IMR-90 (cell line): ENCODE results near the gene TAPBP. TPM values are rescaled to one million over a fixed set of nuclear protein-coding genes. Genes with fewer than 3 reads are reported as not detected.

Experiments used
- ATAC-seq: fragments of 200-7000 bp; cut with Tn5 transposase; 2 replicates; pipeline ENCODE4 v1.9.1; 2020; ENCODE audit warnings: low read depth, mild to moderate bottlenecking, moderate library complexity
- BruUV-seq: library from RNA; stranded (reverse); fragments of 400-500 nt; replicated peaks from 2 replicates; lab custom pipeline; 2021; lab: Mats Ljungman, UMichigan
- CTCF ChIA-PET: fragments of 300-600 bp; formaldehyde crosslinking; extraction: SDS; loops from one replicate; lab custom pipeline; 2021; ENCODE audit warnings: antibody characterized with exemption; lab: Yijun Ruan, JAX
- POLR2A ChIA-PET: fragments of 300-600 bp; sonication (Branson Sonifier 250); formaldehyde crosslinking; loops from one replicate; lab custom pipeline; 2022; ENCODE audit warnings: antibody characterized with exemption; ENCODE audit not compliant: unreplicated experiment; lab: Charles Lee
- DNase-seq: peaks from one replicate; pipeline ENCODE4 v3.0.0; 2013
- H2AFZ ChIP-seq: replicated peaks from 2 replicates; pipeline ENCODE3; 2013; ENCODE audit warnings: low read length, mild to moderate bottlenecking; ENCODE audit not compliant: poor library complexity
- H2AK5ac ChIP-seq: 2 replicates; pipeline ENCODE4 v1.6.1; 2013; ENCODE audit warnings: low read depth, low read length, inconsistent platforms
- H2AK9ac ChIP-seq: replicated peaks from 2 replicates; pipeline ENCODE3; 2013; ENCODE audit warnings: mild to moderate bottlenecking, low read depth, low read length, moderate library complexity; ENCODE audit not compliant: poor library complexity
- H2BK120ac ChIP-seq: 2 replicates; pipeline ENCODE4 v1.6.1; 2013; ENCODE audit warnings: low read depth, low read length, inconsistent platforms
- H2BK15ac ChIP-seq: 3 replicates; pipeline ENCODE4 v1.6.1; 2013; ENCODE audit warnings: low read depth, low read length, inconsistent platforms
- H2BK20ac ChIP-seq: 2 replicates; pipeline ENCODE4 v1.6.1; 2013; ENCODE audit warnings: low read depth, mild to moderate bottlenecking, inconsistent platforms, low read length, moderate library complexity
- H2BK5ac ChIP-seq: 2 replicates; pipeline ENCODE4 v1.6.1; 2013; ENCODE audit warnings: mild to moderate bottlenecking, low read depth, low read length, inconsistent platforms; ENCODE audit not compliant: poor library complexity, severe bottlenecking
- H3K14ac ChIP-seq: replicated peaks from 2 replicates; pipeline ENCODE4 v1.6.1; 2013; ENCODE audit warnings: low read depth, low read length, inconsistent platforms
- H3K18ac ChIP-seq: 2 replicates; pipeline ENCODE4 v1.6.1; 2013; ENCODE audit warnings: low read depth, low read length, control low read depth
- H3K23ac ChIP-seq: 2 replicates; pipeline ENCODE4 v1.6.1; 2013; ENCODE audit warnings: low read depth, low read length, inconsistent platforms
- H3K27ac ChIP-seq: 2 replicates; pipeline ENCODE4 v1.5.1; 2013; ENCODE audit warnings: mild to moderate bottlenecking, control low read depth, low read length; ENCODE audit not compliant: insufficient read depth
- H3K27me3 ChIP-seq: 2 replicates; pipeline ENCODE4 v1.6.1; 2013; ENCODE audit warnings: low read length; ENCODE audit not compliant: control insufficient read depth, insufficient read depth
- H3K36me3 ChIP-seq: 2 replicates; pipeline ENCODE4 v1.6.1; 2013; ENCODE audit warnings: low read length, mixed read lengths; ENCODE audit not compliant: control insufficient read depth, insufficient read depth
- H3K4ac ChIP-seq: 2 replicates; pipeline ENCODE4 v1.6.1; 2013; ENCODE audit warnings: low read depth, low read length, inconsistent platforms
- H3K4me1 ChIP-seq: 2 replicates; pipeline ENCODE4 v1.6.1; 2013; ENCODE audit warnings: low read length, mixed read lengths; ENCODE audit not compliant: control insufficient read depth, insufficient read depth
- H3K4me2 ChIP-seq: 2 replicates; pipeline ENCODE4 v1.6.1; 2013; ENCODE audit warnings: low read depth, mild to moderate bottlenecking, control low read depth, low read length, moderate library complexity
- H3K4me3 ChIP-seq: 2 replicates; pipeline ENCODE4 v1.5.1; 2013; ENCODE audit warnings: low read depth, mild to moderate bottlenecking, control low read depth, low read length, moderate library complexity; ENCODE audit not compliant: insufficient read depth
- H3K56ac ChIP-seq: 2 replicates; pipeline ENCODE4 v1.6.1; 2013; ENCODE audit warnings: low read length, inconsistent platforms; ENCODE audit not compliant: insufficient read depth; ENCODE audit errors: extremely low read depth
- H3K79me1 ChIP-seq, 2 experiments: 2 replicates each; pipeline ENCODE4 v1.6.1; 2013; ENCODE audit warnings: low read length in 2 of 2, inconsistent platforms in 1 of 2, low read depth in 1 of 2
- H3K9ac ChIP-seq: 2 replicates; pipeline ENCODE4 v1.6.1; 2013; ENCODE audit warnings: low read depth, low read length, control low read depth
- H3K9me1 ChIP-seq: 2 replicates; pipeline ENCODE4 v1.6.1; 2013; ENCODE audit warnings: low read length, inconsistent platforms; ENCODE audit not compliant: insufficient read depth
- H3K9me3 ChIP-seq: 2 replicates; pipeline ENCODE4 v1.6.1; 2013; ENCODE audit warnings: low read length; ENCODE audit not compliant: control insufficient read depth, insufficient read depth
- H4K20me1 ChIP-seq: 2 replicates; pipeline ENCODE4 v1.6.1; 2013; ENCODE audit warnings: low read length, inconsistent platforms; ENCODE audit not compliant: insufficient read depth
- H4K5ac ChIP-seq: 2 replicates; pipeline ENCODE4 v1.6.1; 2013; ENCODE audit warnings: mild to moderate bottlenecking, low read depth, low read length, control low read depth
- H4K8ac ChIP-seq, 2 experiments: 2 replicates each; pipeline ENCODE4 v1.6.1; 2013; ENCODE audit warnings: low read depth in 2 of 2, low read length in 2 of 2, control low read depth in 1 of 2, inconsistent platforms in 1 of 2
- H4K91ac ChIP-seq: 2 replicates; pipeline ENCODE4 v1.6.1; 2013; ENCODE audit warnings: low read depth, low read length, inconsistent platforms; ENCODE audit not compliant: insufficient read depth
- CTCF ChIP-seq: conservative IDR thresholded peaks from 2 replicates; pipeline ENCODE4 v1.5.1; 2012; ENCODE audit warnings: mild to moderate bottlenecking, low read depth, low read length, improper control_type of control experiment
- FOS ChIP-seq: fragments of 150-350 bp; IDR thresholded peaks from 2 replicates; pipeline ENCODE4 v1.6.1; 2016; ENCODE audit warnings: low read depth, low read length
- MAZ ChIP-seq: IDR thresholded peaks from 2 replicates; pipeline ENCODE4 v1.6.1; 2012; ENCODE audit warnings: low read depth, mild to moderate bottlenecking, low read length, improper control_type of control experiment, moderate library complexity, borderline replicate concordance
- MXI1 ChIP-seq: IDR thresholded peaks from 2 replicates; pipeline ENCODE4 v1.6.1; 2012; ENCODE audit warnings: low read depth, mild to moderate bottlenecking, low read length, moderate library complexity, borderline replicate concordance
- NFE2L2 ChIP-seq: fragments of 150-350 bp; IDR thresholded peaks from 2 replicates; pipeline ENCODE4 v1.6.1; 2016; ENCODE audit warnings: low read depth, mild to moderate bottlenecking, low read length
- RCOR1 ChIP-seq: IDR thresholded peaks from 2 replicates; pipeline ENCODE4 v1.6.1; 2012; ENCODE audit warnings: mild to moderate bottlenecking, low read length, improper control_type of control experiment; ENCODE audit not compliant: insufficient replicate concordance
- SMC3 ChIP-seq: fragments of 150-350 bp; IDR thresholded peaks from 2 replicates; pipeline ENCODE4 v1.6.1; 2016; ENCODE audit warnings: low read depth, mild to moderate bottlenecking, antibody characterized with exemption, low read length, moderate library complexity
- USF2 ChIP-seq: fragments of 150-350 bp; IDR thresholded peaks from 2 replicates; pipeline ENCODE4 v1.6.1; 2017; ENCODE audit warnings: mild to moderate bottlenecking, antibody characterized with exemption, low read length, low read depth
- WGBS, 2 experiments: methylation state at CpG; one replicate each; pipeline versions ENCODE4 v1.1.5 to v1.1.7; 2013; ENCODE audit warnings: missing lambda C conversion rate in 2 of 2; ENCODE audit not compliant: insufficient read length in 1 of 2; ENCODE audit errors: extremely low coverage in 2 of 2; 5-methylcytosine and 5-hydroxymethylcytosine counted together
- dilution Hi-C: fragments of 300-500 bp; cut with HindIII; formaldehyde crosslinking; loops from one replicate; pipeline ENCODE4 v1.14.3; 2018; ENCODE audit warnings: low sequenced_read_pairs; ENCODE audit not compliant: unreplicated experiment
- in situ Hi-C: fragments of 300-500 bp; cut with MboI; formaldehyde crosslinking; loops from 3 replicates; pipeline ENCODE4 v1.14.3; 2019; ENCODE audit warnings: low sequenced_read_pairs, inconsistent platforms, mixed read lengths
- intact Hi-C: fragments of 100-400 bp; cut with micrococcal nuclease; formaldehyde crosslinking; loops from 2 replicates; pipeline ENCODE4 v1.10.0; 2022
- polyA plus RNA-seq, 3 experiments: library from polyadenylated mRNA; depleted of rRNA; stranded (reverse); fragments of >200 nt; gene quantifications; 2 replicates each; pipeline ENCODE4 v1.2.3, GENCODE V29; 2012; ENCODE audit warnings: low replicate concordance in 1 of 3
- total RNA-seq: library from RNA; depleted of rRNA; stranded (reverse); fragments of >200 nt; gene quantifications from 2 replicates; pipeline ENCODE4 v1.2.3, GENCODE V29; 2012

The TAPBP gene
- total and polyA plus RNA-seq, 2 of the 4 experiments (the other 2 are of a cell fraction): 13.1 to 63.3 TPM

- H3K27me3 ChIP-seq: no peaks in the 10 kb centered on the region
- H3K4me2 ChIP-seq: peak overlapping the region; percentile 70
- dilution Hi-C loops (no loop called here), intact Hi-C loops (no loop called here), in situ Hi-C loops (no loop called here)
- H3K9me1 ChIP-seq: peaks cover 22% of the 10 kb centered on the region
- ChIA-PET POLR2A (interaction anchor here (0.7 to 1.5 kb wide), 2 partner anchors 28 to 63 kb away, joined by 3 to 6 read pairs; partner anchors contain the start of genes PFDN6 and WDR46), CTCF (interaction anchor here (0.5 kb wide), 1 partner anchor 68 kb away, joined by 3 read pairs; no protein-coding TSS in a partner anchor)
- H3K9ac ChIP-seq: no peak overlapping the region
- TF ChIP-seq USF2 (no peak), CTCF (no peak), MXI1 (no peak), RCOR1 (no peak), NFE2L2 (no peak), MAZ (no peak), SMC3 (no peak), FOS (no peak)
- no peak for DNase-seq
- 0% methylated on average over 2 of the region's 27 CpGs; no CpG with 5 or more reads in 1 of the 2 experiments for WGBS, 2 experiments
- H4K91ac ChIP-seq: no peak overlapping the region
- no peak overlapping the region for H2BK15ac ChIP-seq
- H4K20me1 ChIP-seq: peaks cover 14% of the 10 kb centered on the region
- peak overlapping the region; percentile 55 for H3K4me3 ChIP-seq
- H3K9me3 ChIP-seq: no peaks in the 10 kb centered on the region
- no peak overlapping the region for H4K5ac ChIP-seq
- H2BK20ac ChIP-seq: no peak overlapping the region
- no peak overlapping the region for H3K23ac ChIP-seq
- H4K8ac ChIP-seq: 0 out of 4 replicates have a peak overlapping the region, but pooled peaks of 1 of the 2 experiments have one; percentile 19
- peaks cover 37% of the 10 kb centered on the region for H3K4me1 ChIP-seq
- H2BK120ac ChIP-seq: no peak overlapping the region
- H2AK9ac ChIP-seq: no peak overlapping the region
- no peak overlapping the region for H2BK5ac ChIP-seq
- ATAC-seq: no peak
- H3K56ac ChIP-seq: no peak overlapping the region
- H3K79me1 ChIP-seq: peaks cover 38 to 85% of the 10 kb centered on the region in 2 experiments
- H3K36me3 ChIP-seq: peaks cover 28% of the 10 kb centered on the region
- no peak overlapping the region for H3K27ac ChIP-seq
- no peak overlapping the region for H3K14ac ChIP-seq
- no peak overlapping the region for H3K4ac ChIP-seq
- no peak overlapping the region for H2AK5ac ChIP-seq
- no peak overlapping the region for H2AFZ ChIP-seq
- BruUV-seq: no TSS peak
- no peak overlapping the region for H3K18ac ChIP-seq
Observed at GRCh38 chr6:33317419-33317668, 3.5 kb upstream of the TAPBP start.
